Activated CD8-positive, alpha-beta T cell treated with anti-CD3 and anti-CD28 coated beads for 36 hours (primary cell): Measurements from ENCODE around the gene C5orf58. TPM values are rescaled to one million over a fixed set of nuclear protein-coding genes. Genes with fewer than 3 reads are reported as not detected.

Source experiments
- ATAC-seq: fragments of 200-7000 bp; cut with Tn5 transposase; one replicate; pipeline ENCODE4 v1.10.0; 2021; ENCODE audit warnings: mild to moderate bottlenecking, moderate library complexity
- CTCF ChIA-PET: fragments of 350-600 bp; sonication (Branson Sonifier 250); formaldehyde crosslinking; loops from one replicate; lab custom pipeline; 2021; ENCODE audit warnings: antibody characterized with exemption; lab: Charles Lee
- POLR2A ChIA-PET: fragments of 350-600 bp; sonication (Branson Sonifier 250); formaldehyde crosslinking; loops from one replicate; lab custom pipeline; 2021; ENCODE audit warnings: antibody characterized with exemption; lab: Charles Lee
- DNase-seq: peaks from one replicate; pipeline ENCODE4 v3.0.0-alpha.2; 2020
- H3K27ac Mint-ChIP-seq: one replicate; pipeline ENCODE4 v1.8.0; 2021; ENCODE audit warnings: mild to moderate bottlenecking, mixed read lengths
- H3K27me3 Mint-ChIP-seq: one replicate; pipeline ENCODE4 v1.8.0; 2021; ENCODE audit warnings: mixed read lengths
- H3K36me3 Mint-ChIP-seq: one replicate; pipeline ENCODE4 v1.8.0; 2021; ENCODE audit warnings: low read depth, mixed read lengths
- H3K4me1 Mint-ChIP-seq: one replicate; pipeline ENCODE4 v1.8.0; 2021; ENCODE audit warnings: low read depth, mixed read lengths
- H3K4me3 Mint-ChIP-seq: one replicate; pipeline ENCODE4 v1.8.0; 2021; ENCODE audit warnings: mild to moderate bottlenecking, moderate library complexity, mixed read lengths
- H3K9me3 Mint-ChIP-seq: one replicate; pipeline ENCODE4 v1.8.0; 2021; ENCODE audit warnings: mixed read lengths
- intact Hi-C: fragments of 100-400 bp; cut with micrococcal nuclease; formaldehyde crosslinking; loops from one replicate; pipeline ENCODE4 v1.10.0; 2022
- total RNA-seq, 2 experiments: library from RNA; stranded (reverse); gene quantifications; one replicate each; pipeline ENCODE4 v1.2.3, GENCODE V29; 2021
- TF ChIP-seq, protein P1 (sequence below): fragments of 200-600 bp; IDR thresholded peaks from one replicate; pipeline ENCODE4 v1.8.0; 2022; ENCODE audit warnings: antibody characterized with exemption, mild to moderate bottlenecking

C5orf58 gene
- total RNA-seq, 2 experiments from 2014 or later: not detected

DNA sequence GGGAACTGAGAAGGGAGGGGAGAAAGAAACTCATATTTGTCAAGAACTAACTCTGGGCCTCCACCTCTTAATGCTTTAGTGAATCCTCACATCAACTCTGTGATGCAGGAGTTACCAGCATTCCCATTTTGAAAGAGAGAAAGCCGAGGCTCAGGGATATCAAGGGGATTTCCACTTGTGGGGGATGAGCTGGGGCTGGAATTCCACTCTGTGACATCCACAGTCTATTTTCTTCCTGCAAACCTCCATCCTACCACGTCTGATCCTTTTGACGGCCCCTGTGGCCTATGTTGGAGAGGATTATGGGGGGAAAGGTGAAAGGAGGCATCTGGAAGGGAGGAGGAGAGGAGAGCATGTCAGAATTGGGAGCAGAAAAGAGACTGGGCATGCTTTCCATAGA lies 55.8 kb downstream of the C5orf58 start:
- DNase-seq (no peak), ATAC-seq (no peak)
- intact Hi-C loops: no loop called here
- TF ChIP-seq, protein P1, sequence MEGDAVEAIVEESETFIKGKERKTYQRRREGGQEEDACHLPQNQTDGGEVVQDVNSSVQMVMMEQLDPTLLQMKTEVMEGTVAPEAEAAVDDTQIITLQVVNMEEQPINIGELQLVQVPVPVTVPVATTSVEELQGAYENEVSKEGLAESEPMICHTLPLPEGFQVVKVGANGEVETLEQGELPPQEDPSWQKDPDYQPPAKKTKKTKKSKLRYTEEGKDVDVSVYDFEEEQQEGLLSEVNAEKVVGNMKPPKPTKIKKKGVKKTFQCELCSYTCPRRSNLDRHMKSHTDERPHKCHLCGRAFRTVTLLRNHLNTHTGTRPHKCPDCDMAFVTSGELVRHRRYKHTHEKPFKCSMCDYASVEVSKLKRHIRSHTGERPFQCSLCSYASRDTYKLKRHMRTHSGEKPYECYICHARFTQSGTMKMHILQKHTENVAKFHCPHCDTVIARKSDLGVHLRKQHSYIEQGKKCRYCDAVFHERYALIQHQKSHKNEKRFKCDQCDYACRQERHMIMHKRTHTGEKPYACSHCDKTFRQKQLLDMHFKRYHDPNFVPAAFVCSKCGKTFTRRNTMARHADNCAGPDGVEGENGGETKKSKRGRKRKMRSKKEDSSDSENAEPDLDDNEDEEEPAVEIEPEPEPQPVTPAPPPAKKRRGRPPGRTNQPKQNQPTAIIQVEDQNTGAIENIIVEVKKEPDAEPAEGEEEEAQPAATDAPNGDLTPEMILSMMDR: no peak
- Mint-ChIP-seq H3K36me3 (peaks cover 99% of the 10 kb centered on the region), H3K27me3 (no peaks in the 10 kb centered on the region), H3K4me3 (peak overlapping the region; percentile 97), H3K27ac (peak overlapping the region; percentile 96), H3K9me3 (no peaks in the 10 kb centered on the region), H3K4me1 (peaks cover 100% of the 10 kb centered on the region)
- ChIA-PET POLR2A (interaction anchor here (1.3 to 21.9 kb wide), 6 partner anchors 9 to 45 kb away, joined by 3 to 470 read pairs (median 30); partner anchors contain the start of gene LCP2), CTCF (interaction anchor here (0.7 to 13.7 kb wide), 8 partner anchors 9 to 62 kb away, joined by 3 to 180 read pairs (median 6); partner anchors contain the start of gene LCP2)

DNA sequence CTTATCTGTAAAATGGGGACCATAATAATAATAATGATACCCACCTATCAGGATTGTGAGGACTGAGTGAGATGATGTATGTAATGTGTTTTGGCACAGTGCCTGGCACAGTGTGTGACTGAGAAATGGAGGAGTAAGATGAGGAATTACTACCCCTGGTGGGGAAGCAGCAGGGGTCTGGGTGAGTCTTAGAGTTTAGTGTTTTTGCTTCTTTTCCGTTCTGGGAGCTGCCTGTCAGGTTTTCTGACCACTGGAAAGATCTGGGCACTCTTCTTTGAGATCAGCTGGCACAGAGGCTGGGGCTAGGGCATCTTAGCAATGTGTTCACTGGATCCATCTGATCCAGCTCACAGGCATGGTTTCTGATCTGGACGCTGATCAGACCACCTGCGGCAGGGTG lies 56.3 kb downstream of the C5orf58 start:
- peak; percentile 29 for DNase-seq
- CTCF ChIA-PET: interaction anchor here (0.7 to 13.7 kb wide), 9 partner anchors 10 to 63 kb away, joined by 3 to 180 read pairs (median 5); partner anchors contain the start of gene LCP2
- POLR2A ChIA-PET: interaction anchor here (1.3 to 21.9 kb wide), 7 partner anchors 9 to 45 kb away, joined by 3 to 470 read pairs (median 21); partner anchors contain the start of gene LCP2
- Mint-ChIP-seq H3K27me3 (no peaks in the 10 kb centered on the region), H3K27ac (peak overlapping the region; percentile 96), H3K4me1 (peaks cover 98% of the 10 kb centered on the region), H3K9me3 (no peaks in the 10 kb centered on the region), H3K4me3 (peak overlapping the region; percentile 97), H3K36me3 (peaks cover 100% of the 10 kb centered on the region)
- TF ChIP-seq, protein P1: no peak
- no peak for ATAC-seq
- intact Hi-C loops: no loop called here

DNA sequence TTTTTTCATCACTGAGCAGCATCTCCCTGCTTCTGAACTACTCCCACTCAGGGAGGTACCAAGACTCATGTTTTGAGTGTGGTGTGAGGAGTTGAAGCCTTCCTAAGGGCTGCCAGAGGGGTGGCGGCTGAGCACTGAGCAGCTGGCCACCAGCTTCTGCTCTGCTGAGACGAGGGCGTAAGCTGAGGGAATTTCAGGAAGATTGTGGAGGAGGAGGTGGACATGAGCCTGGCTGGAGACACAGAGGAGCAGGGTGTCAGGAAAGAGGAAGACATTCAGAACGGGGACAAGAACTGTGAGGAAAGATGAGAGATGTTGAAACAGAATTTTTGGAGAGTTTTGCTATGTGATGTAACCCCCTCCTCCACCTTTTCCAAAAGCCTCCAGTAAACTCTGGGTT lies 57.0 kb downstream of the C5orf58 start:
- ChIA-PET CTCF (interaction anchor here (0.9 to 13.7 kb wide), 7 partner anchors 10 to 49 kb away, joined by 3 to 180 read pairs (median 7); partner anchors contain the start of gene LCP2), POLR2A (interaction anchor here (0.8 to 21.9 kb wide), 6 partner anchors 8 to 44 kb away, joined by 3 to 470 read pairs (median 30); partner anchors contain the start of gene LCP2)
- Mint-ChIP-seq H3K27ac (peak overlapping the region; percentile 96), H3K4me1 (peaks cover 92% of the 10 kb centered on the region), H3K9me3 (no peaks in the 10 kb centered on the region), H3K27me3 (no peaks in the 10 kb centered on the region), H3K36me3 (peaks cover 100% of the 10 kb centered on the region), H3K4me3 (peak overlapping the region; percentile 97)
- ATAC-seq: no peak
- DNase-seq: no peak
- TF ChIP-seq, protein P1: no peak
- intact Hi-C loops: no loop called here

DNA sequence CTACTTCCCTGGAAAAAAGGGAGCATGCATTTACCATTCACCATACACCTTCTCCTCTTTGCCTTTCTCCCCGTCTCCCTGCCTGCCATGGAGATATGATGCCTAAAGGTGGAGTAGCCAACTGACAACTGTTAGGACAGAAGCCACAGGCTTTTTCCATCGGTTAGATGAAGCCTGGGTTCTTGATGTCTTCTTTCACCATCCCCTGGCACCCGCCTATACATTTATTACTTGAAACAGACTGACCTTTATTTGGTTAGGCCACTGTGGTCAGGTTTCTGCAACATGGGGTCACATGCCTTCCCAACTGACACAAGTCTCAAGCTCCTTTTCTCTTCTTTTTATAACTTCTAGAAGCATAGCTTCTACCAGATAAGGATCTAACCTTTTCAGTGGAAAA lies 57.7 kb downstream of the C5orf58 start:
- ATAC-seq: no peak
- DNase-seq: peak; percentile 48
- H3K27ac Mint-ChIP-seq: peak overlapping the region; percentile 96
- H3K4me1 Mint-ChIP-seq: peaks cover 85% of the 10 kb centered on the region
- H3K9me3 Mint-ChIP-seq: no peaks in the 10 kb centered on the region
- CTCF ChIA-PET: interaction anchor here (1.0 to 19.3 kb wide), 6 partner anchors 10 to 64 kb away, joined by 4 to 204 read pairs (median 118); partner anchors contain the start of gene LCP2
- POLR2A ChIA-PET: interaction anchor here (0.8 to 21.9 kb wide), 9 partner anchors 11 to 43 kb away, joined by 3 to 470 read pairs (median 8); no protein-coding TSS in a partner anchor
- intact Hi-C loops: no loop called here
- TF ChIP-seq, protein P1: no peak
- H3K36me3 Mint-ChIP-seq: peaks cover 100% of the 10 kb centered on the region
- H3K4me3 Mint-ChIP-seq: peak overlapping the region; percentile 97
- no peaks in the 10 kb centered on the region for H3K27me3 Mint-ChIP-seq
